HepG2 (cell line): Measurements from ENCODE around the gene WDR27. TPM values are rescaled to one million over a fixed set of nuclear protein-coding genes. Genes with fewer than 3 reads are reported as not detected.
A peak's percentile ranks its signal among the peaks of the same experiment; 100 is the strongest.

Source experiments
- ADNP ChIP-seq: sonication (generic); formaldehyde crosslinking; IDR thresholded peaks from 2 replicates; pipeline ENCODE4 v1.4.0; 2020; ENCODE audit warnings: missing genetic modification reagents
- ASH2L ChIP-seq: fragments of 300-600, 200-600 bp; sonication (generic); IDR thresholded peaks from 2 replicates; pipeline ENCODE4 v1.7.0; 2017; ENCODE audit warnings: low read depth, mild to moderate bottlenecking, moderate library complexity, mixed read lengths, low read length; ENCODE audit not compliant: insufficient read length
- CBX1 ChIP-seq: IDR thresholded peaks from one replicate; pipeline ENCODE4 v1.6.1; 2016; ENCODE audit warnings: antibody characterized with exemption, low read depth
- ELF4 ChIP-seq: sonication (generic); formaldehyde crosslinking; IDR thresholded peaks from 2 replicates; pipeline ENCODE4 v1.5.0; 2020; ENCODE audit warnings: missing genetic modification reagents, mild to moderate bottlenecking, moderate library complexity, borderline replicate concordance
- ERF ChIP-seq: IDR thresholded peaks from 2 replicates; pipeline ENCODE4 v1.6.1; 2018; ENCODE audit warnings: missing biosample characterization, missing genetic modification reagents
- HMGA1 ChIP-seq: sonication (generic); formaldehyde crosslinking; conservative IDR thresholded peaks from 2 replicates; pipeline ENCODE4 v1.4.0; 2020; ENCODE audit warnings: missing genetic modification reagents
- HNRNPLL ChIP-seq: fragments of 200-400 bp; formaldehyde crosslinking; IDR thresholded peaks from 2 replicates; pipeline ENCODE4 v1.6.1; 2017; ENCODE audit warnings: mild to moderate bottlenecking, low read depth, low read length; ENCODE audit not compliant: poor library complexity, severe bottlenecking
- NFKBIZ ChIP-seq: IDR thresholded peaks from 2 replicates; pipeline ENCODE4 v1.6.1; 2018; ENCODE audit warnings: missing genetic modification reagents, missing compliant biosample characterization
- RBM22 ChIP-seq: fragments of 200-400 bp; formaldehyde crosslinking; optimal IDR thresholded peaks from 2 replicates; pipeline ENCODE3; 2017; ENCODE audit warnings: mild to moderate bottlenecking, low read length, moderate library complexity
- SRY ChIP-seq: sonication (generic); formaldehyde crosslinking; IDR thresholded peaks from 2 replicates; pipeline ENCODE4 v1.8.0; 2022; ENCODE audit warnings: mild to moderate bottlenecking, missing genetic modification reagents
- TEAD2 ChIP-seq: sonication (generic); formaldehyde crosslinking; IDR thresholded peaks from 2 replicates; pipeline ENCODE4 v1.9.0; 2021; ENCODE audit warnings: missing genetic modification reagents
- THAP11 ChIP-seq: IDR thresholded peaks from 2 replicates; pipeline ENCODE4 v1.6.1; 2016; ENCODE audit warnings: missing biosample characterization, missing genetic modification reagents
- ZFY ChIP-seq: sonication (generic); formaldehyde crosslinking; IDR thresholded peaks from 2 replicates; pipeline ENCODE4 v1.4.0; 2020; ENCODE audit warnings: missing genetic modification reagents
- ZNF354B ChIP-seq: sonication (generic); formaldehyde crosslinking; IDR thresholded peaks from 2 replicates; pipeline ENCODE4 v1.8.0; 2022; ENCODE audit warnings: mild to moderate bottlenecking, missing genetic modification reagents
- ZNF44 ChIP-seq: sonication (generic); formaldehyde crosslinking; IDR thresholded peaks from 2 replicates; pipeline ENCODE4 v1.5.1; 2020; ENCODE audit warnings: mild to moderate bottlenecking, missing genetic modification reagents
- ZNF777 ChIP-seq: sonication (generic); formaldehyde crosslinking; IDR thresholded peaks from 2 replicates; pipeline ENCODE4 v1.4.0; 2020; ENCODE audit warnings: missing genetic modification reagents
- polyA plus RNA-seq, 8 experiments: library from polyadenylated mRNA; depleted of rRNA in 3 of 8; stranded (reverse) in 7 of 8; unstranded in 1 of 8; fragments of >200 nt; fragmentation: Illumina TruSeq in 4 of 8; extraction: Trizol in 4 of 8; gene quantifications; 2 replicates each; pipeline versions ENCODE4 v1.2.1 to v1.2.3, GENCODE V29; 2011 to 2016; ENCODE audit warnings: low read depth in 4 of 8, missing spikeins in 1 of 8, mixed read lengths in 1 of 8; ENCODE audit not compliant: insufficient read depth in 1 of 8
- total RNA-seq, 5 experiments: library from RNA; depleted of rRNA; stranded (reverse); fragments of >200 nt; fragmentation: Illumina TruSeq; extraction: Trizol; gene quantifications; 2 replicates each; pipeline ENCODE4 v1.2.3, GENCODE V29; 2016; ENCODE audit warnings: low read depth in 1 of 5
- TF ChIP-seq, protein P1 (sequence below), 2 experiments: fragments of 450-650 bp in 1 of 2; sonication (generic) in 1 of 2; formaldehyde crosslinking in 1 of 2; IDR thresholded peaks; 2 replicates each; pipeline versions ENCODE4 v1.6.1 to v1.8.0; 2016 to 2022; ENCODE audit warnings: antibody characterized with exemption in 1 of 2, mild to moderate bottlenecking in 1 of 2, missing genetic modification reagents in 1 of 2
- TF ChIP-seq, protein P2 (sequence below): sonication (generic); formaldehyde crosslinking; IDR thresholded peaks from 2 replicates; pipeline ENCODE4 v1.9.0; 2021; ENCODE audit warnings: missing genetic modification reagents, mild to moderate bottlenecking, borderline replicate concordance
- TF ChIP-seq, protein P3 (sequence below): IDR thresholded peaks from 2 replicates; pipeline ENCODE4 v1.6.1; 2012; ENCODE audit warnings: low read depth, low read length, improper control_type of control experiment

Gene WDR27
- total and polyA plus RNA-seq, 2 of the 13 experiments (the other 11 are each of a cell fraction or from before 2014, with no cell fraction given), result 34.1 to 80.3 TPM

DNA sequence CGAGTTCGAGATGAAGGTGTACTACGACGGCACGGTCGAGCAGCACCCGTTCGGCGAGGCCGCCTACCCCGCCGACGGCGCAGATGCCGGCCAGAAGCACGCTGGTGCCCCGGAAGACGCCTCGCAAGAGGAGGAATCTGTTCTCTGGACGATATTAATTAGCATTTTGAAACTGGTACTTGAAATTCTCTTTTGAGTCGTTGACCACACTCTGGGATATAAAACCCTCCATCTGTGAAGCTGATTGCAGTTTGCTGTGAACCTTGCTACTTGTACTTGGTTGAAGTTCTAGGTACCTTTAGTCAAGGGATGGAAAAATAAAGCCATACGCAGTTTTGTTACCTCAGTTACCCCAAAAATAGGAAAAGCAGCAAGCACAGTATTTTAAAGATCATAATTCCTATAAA is 1.0 kb upstream of the WDR27 start (continued):
- TF ChIP-seq, protein P1, sequence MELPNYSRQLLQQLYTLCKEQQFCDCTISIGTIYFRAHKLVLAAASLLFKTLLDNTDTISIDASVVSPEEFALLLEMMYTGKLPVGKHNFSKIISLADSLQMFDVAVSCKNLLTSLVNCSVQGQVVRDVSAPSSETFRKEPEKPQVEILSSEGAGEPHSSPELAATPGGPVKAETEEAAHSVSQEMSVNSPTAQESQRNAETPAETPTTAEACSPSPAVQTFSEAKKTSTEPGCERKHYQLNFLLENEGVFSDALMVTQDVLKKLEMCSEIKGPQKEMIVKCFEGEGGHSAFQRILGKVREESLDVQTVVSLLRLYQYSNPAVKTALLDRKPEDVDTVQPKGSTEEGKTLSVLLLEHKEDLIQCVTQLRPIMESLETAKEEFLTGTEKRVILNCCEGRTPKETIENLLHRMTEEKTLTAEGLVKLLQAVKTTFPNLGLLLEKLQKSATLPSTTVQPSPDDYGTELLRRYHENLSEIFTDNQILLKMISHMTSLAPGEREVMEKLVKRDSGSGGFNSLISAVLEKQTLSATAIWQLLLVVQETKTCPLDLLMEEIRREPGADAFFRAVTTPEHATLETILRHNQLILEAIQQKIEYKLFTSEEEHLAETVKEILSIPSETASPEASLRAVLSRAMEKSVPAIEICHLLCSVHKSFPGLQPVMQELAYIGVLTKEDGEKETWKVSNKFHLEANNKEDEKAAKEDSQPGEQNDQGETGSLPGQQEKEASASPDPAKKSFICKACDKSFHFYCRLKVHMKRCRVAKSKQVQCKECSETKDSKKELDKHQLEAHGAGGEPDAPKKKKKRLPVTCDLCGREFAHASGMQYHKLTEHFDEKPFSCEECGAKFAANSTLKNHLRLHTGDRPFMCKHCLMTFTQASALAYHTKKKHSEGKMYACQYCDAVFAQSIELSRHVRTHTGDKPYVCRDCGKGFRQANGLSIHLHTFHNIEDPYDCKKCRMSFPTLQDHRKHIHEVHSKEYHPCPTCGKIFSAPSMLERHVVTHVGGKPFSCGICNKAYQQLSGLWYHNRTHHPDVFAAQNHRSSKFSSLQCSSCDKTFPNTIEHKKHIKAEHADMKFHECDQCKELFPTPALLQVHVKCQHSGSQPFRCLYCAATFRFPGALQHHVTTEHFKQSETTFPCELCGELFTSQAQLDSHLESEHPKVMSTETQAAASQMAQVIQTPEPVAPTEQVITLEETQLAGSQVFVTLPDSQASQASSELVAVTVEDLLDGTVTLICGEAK (IDR thresholded peaks at IDR 0.05), result no peak
- TF ChIP-seq, protein P1 (CRISPR knock-in tag; IDR thresholded peaks at IDR 0.05), result 0 out of 2 replicates have a peak, but pooled peaks have one; percentile 43
- TF ChIP-seq HNRNPLL, result peak; percentile 90
- no peak for TF ChIP-seq ERF (CRISPR knock-in tag)
- no peak for TF ChIP-seq ZFY (CRISPR knock-in tag)
- TF ChIP-seq, protein P2, sequence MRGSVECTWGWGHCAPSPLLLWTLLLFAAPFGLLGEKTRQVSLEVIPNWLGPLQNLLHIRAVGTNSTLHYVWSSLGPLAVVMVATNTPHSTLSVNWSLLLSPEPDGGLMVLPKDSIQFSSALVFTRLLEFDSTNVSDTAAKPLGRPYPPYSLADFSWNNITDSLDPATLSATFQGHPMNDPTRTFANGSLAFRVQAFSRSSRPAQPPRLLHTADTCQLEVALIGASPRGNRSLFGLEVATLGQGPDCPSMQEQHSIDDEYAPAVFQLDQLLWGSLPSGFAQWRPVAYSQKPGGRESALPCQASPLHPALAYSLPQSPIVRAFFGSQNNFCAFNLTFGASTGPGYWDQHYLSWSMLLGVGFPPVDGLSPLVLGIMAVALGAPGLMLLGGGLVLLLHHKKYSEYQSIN (CRISPR knock-in tag), result no peak
- TF ChIP-seq SRY (CRISPR knock-in tag), result 0 out of 2 replicates have a peak, but pooled peaks have one; percentile 4
- no peak for TF ChIP-seq NFKBIZ (CRISPR knock-in tag)
- TF ChIP-seq THAP11, result no peak
- TF ChIP-seq, protein P3, sequence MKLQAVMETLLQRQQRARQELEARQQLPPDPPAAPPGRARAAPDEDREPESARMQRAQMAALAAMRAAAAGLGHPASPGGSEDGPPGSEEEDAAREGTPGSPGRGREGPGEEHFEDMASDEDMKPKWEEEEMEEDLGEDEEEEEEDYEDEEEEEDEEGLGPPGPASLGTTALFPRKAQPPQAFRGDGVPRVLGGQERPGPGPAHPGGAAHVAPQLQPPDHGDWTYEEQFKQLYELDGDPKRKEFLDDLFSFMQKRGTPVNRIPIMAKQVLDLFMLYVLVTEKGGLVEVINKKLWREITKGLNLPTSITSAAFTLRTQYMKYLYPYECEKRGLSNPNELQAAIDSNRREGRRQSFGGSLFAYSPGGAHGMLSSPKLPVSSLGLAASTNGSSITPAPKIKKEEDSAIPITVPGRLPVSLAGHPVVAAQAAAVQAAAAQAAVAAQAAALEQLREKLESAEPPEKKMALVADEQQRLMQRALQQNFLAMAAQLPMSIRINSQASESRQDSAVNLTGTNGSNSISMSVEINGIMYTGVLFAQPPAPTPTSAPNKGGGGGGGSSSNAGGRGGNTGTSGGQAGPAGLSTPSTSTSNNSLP, result no peak
- TF ChIP-seq ZNF777, result no peak
- no peak for TF ChIP-seq ZNF44 (CRISPR knock-in tag)
- no peak for TF ChIP-seq ZNF354B (CRISPR knock-in tag)
- no peak for TF ChIP-seq ADNP (CRISPR knock-in tag)
- no peak for TF ChIP-seq CBX1
- no peak for TF ChIP-seq TEAD2 (CRISPR knock-in tag)
- TF ChIP-seq ASH2L, result no peak
- peak; percentile 59 for TF ChIP-seq RBM22
- TF ChIP-seq HMGA1, result no peak
- no peak for TF ChIP-seq ELF4 (CRISPR knock-in tag)
